EH (cell line): ENCODE results near the gene PIWIL4.
"Not testable (repeated sequence)": the region's sequence is repeated elsewhere in the genome, so short reads cannot be mapped to it uniquely, and the experiment has no call there.

Experiments
- DNase-seq: peaks from one replicate; pipeline ENCODE4 v3.0.0-alpha.2; 2015; ENCODE audit warnings: low read depth

The PIWIL4 gene

GRCh38 chr11:94585399-94585798 is 18.2 kb downstream of the PIWIL4 start:
- no peak for DNase-seq

DNA sequence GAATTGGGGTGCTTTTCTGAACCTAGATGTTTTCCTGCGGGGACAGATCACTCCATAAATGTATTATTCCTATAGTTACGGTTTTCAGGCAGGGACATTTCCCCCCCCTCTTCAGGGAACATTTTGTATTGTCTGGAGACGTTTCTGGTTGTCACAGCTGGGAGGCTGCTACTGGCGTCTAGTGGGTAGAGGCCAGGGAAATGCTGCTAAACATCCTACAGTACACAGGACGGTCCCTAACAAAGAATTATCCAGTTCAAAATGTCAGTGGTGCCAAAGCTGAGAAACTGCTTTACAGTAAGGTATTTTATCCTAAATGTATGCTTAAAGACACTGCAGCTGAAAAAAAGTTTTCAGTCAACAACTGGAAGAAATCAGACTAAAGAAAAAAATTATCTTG is 19.4 kb downstream of the PIWIL4 start:
- no peak for DNase-seq

DNA sequence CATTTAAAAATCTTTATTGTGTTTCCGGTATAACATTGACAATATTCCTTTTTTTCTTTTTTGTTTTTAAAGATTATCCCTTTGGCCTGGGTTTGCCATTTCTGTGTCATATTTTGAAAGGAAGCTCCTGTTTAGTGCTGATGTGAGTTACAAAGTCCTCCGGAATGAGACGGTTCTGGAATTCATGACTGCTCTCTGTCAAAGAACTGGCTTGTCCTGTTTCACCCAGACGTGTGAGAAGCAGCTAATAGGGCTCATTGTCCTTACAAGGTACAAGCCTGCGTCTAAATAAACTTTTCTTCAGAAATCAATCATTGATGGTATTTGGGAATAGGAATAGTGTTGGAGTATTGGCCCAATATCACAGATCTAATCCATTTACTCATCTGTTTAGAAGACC is 19.8 kb downstream of the PIWIL4 start:
- DNase-seq, result no peak

GRCh38 chr11:94588366-94588942 is 21.3 kb downstream of the PIWIL4 start:
- no peak for DNase-seq

GRCh38 chr11:94590352-94591041 is 23.3 kb downstream of the PIWIL4 start:
- DNase-seq, result no peak

- DNase-seq, result peak; percentile 46
Observed at GRCh38 chr11:94593030-94593429, 25.9 kb downstream of the PIWIL4 start.

GRCh38 chr11:94595076-94595475 is 27.9 kb downstream of the PIWIL4 start:
- DNase-seq, result no peak

DNA sequence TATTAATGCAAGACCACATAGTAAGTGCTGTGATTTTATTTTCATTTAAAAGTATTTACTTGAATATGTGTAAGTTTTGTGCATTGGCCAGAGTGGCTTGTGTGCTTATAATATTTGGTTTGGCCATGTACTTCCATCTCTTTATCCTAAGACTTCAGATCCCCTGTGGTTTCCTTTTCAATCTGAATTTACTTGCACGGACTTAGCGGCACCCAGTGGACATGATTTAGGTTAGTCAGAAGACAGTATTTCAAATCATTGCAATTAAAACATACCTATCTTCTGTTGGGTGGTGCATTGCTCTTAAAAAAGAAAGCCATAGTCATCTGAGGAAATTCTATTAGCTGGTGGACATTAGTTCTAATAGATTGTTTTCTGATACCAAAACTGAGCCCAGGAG is 30.7 kb downstream of the PIWIL4 start:
- no peak for DNase-seq

GRCh38 chr11:94599510-94599909 is 32.3 kb downstream of the PIWIL4 start:
- DNase-seq, result no peak

GRCh38 chr11:94602430-94603372 is 35.5 kb downstream of the PIWIL4 start:
- peak; percentile 54 for DNase-seq

GRCh38 chr11:94603587-94603986 is 36.4 kb downstream of the PIWIL4 start:
- DNase-seq, result no peak

DNA sequence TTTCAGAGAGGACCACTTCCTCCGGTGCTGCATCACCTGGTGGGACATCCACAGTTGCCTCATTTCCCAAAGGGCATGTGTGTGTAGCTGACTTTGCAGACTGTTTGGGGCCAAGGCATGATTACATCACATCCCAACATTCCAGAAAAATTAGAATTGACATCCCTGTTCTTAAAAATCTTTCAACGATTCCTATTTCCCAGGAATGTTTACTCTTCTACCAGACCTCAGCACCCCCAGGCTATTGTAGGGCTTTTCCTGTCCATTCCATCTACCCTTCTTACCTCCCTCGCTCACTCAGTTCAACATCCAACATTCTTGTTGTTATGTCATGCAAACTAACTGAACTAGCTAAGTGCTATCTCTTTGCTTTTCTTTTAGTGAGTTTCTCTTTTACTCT is 37.3 kb downstream of the PIWIL4 start:
- peak; percentile 72 for DNase-seq

DNA sequence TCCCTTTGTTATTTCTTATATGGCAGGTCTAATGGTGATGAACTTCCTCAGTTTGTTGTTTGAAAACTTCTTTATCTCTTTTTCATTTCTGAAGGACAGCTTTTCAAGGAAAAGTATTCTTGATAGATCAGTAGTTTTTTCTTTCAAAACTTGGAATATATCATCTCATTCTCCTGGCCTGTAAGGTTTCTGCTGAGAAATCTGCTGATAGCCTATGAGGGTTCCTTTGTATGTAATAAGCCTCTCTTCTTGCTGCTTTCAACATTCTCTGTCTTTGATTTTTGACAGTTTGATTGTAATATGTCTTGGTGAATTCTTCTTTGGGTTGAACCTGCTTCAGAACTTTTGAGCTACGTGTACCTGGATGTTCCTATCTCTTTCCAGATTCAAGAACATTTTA is 46.0 kb downstream of the PIWIL4 start:
- DNase-seq, result no peak

DNA sequence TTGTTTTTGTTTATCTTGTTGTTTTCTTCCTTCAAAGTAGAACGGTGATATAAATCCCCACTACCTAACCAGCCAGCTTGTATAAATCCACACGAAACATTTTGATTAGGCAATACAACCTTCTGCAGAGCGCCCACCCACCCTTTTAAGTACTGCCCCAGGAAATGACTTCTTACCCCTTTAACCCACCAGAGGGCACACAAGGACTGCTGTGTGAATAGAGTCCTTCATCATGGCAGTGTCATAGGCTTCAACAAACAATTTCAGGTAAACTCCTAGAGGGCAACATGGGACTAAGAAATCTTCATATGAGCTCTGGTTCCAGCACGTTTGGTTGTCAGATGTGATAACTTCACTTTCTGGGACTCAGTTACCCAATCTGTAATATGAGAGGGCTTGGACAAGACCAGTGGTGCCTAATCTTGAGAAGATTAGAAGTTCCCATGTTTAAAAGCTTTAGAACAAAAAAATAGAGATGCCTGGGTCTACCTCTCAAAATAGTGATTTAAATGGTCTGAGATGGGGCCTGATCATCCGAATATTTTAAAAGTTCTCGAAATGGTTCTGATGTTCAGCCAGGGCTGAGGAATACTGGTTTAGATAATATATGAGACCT is 56.1 kb downstream of the PIWIL4 start:
- DNase-seq, result peak; percentile 75

DNA sequence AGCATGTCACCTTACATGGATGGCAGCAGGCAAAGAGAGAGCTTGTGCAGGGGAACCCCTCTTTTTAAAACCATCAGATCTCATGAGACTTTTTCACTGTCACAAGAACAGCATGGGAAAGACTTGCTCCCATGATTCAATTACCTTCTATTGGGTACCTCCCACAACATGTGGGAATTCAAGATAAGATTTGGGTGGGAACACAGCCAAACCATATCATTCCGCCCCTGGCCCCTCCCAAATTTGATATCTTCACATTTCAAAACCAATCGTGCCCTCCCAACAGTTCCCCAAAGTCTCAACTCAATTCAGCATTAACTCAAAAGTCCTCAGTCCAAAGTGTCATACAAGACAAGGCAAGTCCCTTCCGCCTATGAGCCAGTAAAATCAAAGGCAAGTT is 58.3 kb downstream of the PIWIL4 start:
- DNase-seq, result not testable (repeated sequence)

DNA sequence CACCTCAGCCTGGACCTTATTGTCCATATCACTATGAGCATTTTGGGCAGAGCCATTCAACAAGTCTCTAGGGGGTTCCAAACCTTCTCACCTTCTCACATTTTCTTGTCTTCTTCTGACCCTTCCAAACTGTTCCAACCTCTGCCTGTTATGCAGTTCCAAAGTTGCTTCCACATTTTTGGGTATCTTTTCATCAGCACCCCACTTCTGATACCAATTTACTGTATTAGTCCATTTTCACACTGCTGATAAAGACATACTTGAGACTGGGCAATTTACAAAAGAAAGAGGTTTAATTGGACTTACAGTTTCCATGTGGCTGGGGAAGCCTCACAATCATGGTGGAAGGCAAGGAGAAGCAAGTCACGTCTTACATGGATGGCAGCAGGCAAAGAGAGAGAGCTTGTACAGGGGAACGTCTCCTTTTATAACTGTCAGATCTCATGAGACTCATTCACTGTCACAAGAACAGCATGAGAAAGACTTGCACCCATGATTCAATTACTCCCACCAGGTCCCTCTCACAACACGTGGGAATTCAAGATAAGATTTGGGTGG is 59.9 kb downstream of the PIWIL4 start:
- not testable (repeated sequence) for DNase-seq

GRCh38 chr11:94629741-94630140 is 62.6 kb downstream of the PIWIL4 start:
- DNase-seq, result no peak

- DNase-seq, result no peak
Observed at GRCh38 chr11:94630221-94630620, 63.1 kb downstream of the PIWIL4 start.

DNA sequence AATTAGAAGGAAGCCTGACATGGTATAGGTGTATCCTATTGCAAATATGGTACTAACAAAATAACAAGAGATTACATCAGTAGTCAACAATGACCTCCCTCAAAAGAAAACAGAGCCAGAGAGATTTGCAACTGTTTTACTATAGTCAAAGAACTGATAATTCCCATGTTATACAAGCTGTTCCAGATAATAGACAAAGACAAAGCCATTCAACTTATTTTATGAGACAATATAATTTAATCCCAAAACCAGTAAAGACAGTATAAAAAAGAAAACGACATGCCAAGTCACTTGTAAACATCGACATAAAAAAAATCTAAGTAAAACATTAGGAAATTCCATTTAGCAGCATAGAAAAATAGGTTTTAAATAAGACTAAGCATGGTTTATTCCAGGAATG is 65.2 kb downstream of the PIWIL4 start:
- no peak for DNase-seq

DNA sequence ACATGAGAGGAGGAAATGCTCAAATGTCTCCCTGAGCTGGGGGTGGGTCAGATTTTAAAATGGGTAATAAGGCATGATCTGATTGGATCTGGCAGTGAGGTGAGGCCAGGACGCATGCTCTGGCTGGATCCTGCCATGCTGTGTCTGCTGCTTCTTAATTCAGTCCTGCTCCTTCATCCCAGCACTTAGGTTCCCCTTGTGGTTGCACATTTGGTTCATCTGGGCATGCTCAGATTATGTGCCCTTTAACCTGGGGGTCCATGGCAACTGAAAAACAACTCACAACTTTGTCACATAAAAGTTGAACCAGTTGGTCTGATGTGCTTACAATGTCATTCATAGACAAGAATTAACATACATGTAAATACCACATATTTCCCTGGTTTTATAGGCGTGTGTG is 67.9 kb downstream of the PIWIL4 start:
- DNase-seq, result no peak

DNA sequence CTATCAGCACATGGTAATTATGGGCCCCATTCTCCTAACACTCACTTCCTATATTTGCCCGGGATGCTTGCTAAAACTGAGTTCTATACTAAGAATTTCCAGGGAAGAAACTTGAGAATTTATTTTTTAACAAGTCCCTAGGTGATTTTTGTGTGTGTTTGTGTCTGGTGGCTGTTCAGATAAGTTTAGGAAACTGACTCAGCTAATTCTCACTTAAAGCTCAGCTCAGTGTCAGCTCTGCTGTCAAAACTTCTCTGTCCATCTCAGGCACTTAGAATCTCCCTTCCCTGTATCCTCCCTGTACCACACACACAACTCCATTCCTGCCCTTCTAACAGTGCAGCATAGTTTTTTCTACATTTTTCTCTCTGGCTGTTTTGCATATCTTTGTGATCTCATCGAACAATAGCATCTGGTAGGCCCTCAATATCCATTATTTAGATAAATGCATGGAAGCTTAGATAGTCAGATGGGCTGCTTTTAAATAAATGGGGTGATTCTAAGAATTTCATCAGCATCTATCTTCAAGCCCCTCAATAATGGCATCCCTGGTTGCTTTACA is 69.3 kb downstream of the PIWIL4 start:
- DNase-seq, result no peak
